PC-3 (cell line): Measurements from ENCODE around the gene EDN2. TPM values are rescaled to one million over a fixed set of nuclear protein-coding genes. Genes with fewer than 3 reads are reported as not detected.

Experiments used
- ATAC-seq: fragments of 200-7000 bp; cut with Tn5 transposase; 2 replicates; pipeline ENCODE4 v1.9.1; 2020; ENCODE audit warnings: mild to moderate bottlenecking, moderate library complexity
- BruUV-seq: library from RNA; stranded (reverse); fragments of 400-500 nt; replicated peaks from 2 replicates; lab custom pipeline; 2021; lab: Mats Ljungman, UMichigan
- CTCF ChIA-PET: fragments of 300-600 bp; sonication (Branson Sonifier 250); formaldehyde crosslinking; loops from one replicate; lab custom pipeline; 2022; ENCODE audit warnings: antibody characterized with exemption; lab: Charles Lee
- POLR2A ChIA-PET: fragments of 300-600 bp; sonication (Branson Sonifier 250); formaldehyde crosslinking; loops from one replicate; lab custom pipeline; 2022; ENCODE audit warnings: antibody characterized with exemption; ENCODE audit not compliant: unreplicated experiment; lab: Charles Lee
- DNase-seq: peaks from one replicate; pipeline ENCODE4 v3.0.0-alpha.2; 2015
- H2AFZ ChIP-seq: fragments of 300-600 bp; sonication (generic); 2 replicates; pipeline ENCODE4 v1.6.0; 2016; ENCODE audit warnings: antibody characterized with exemption, low read length
- H3F3A ChIP-seq: fragments of 300-600 bp; sonication (generic); one replicate; pipeline ENCODE4 v1.6.0; 2017; ENCODE audit warnings: antibody characterized with exemption, low read length, control low read depth, mild to moderate bottlenecking; ENCODE audit not compliant: unreplicated experiment
- H3K27ac ChIP-seq: fragments of 300-600 bp; sonication (generic); 2 replicates; pipeline ENCODE4 v1.5.1; 2016; ENCODE audit warnings: mild to moderate bottlenecking, low read length
- H3K27me3 ChIP-seq: fragments of 300-600 bp; sonication (generic); 2 replicates; pipeline ENCODE4 v1.6.1; 2016; ENCODE audit warnings: low read length, mixed read lengths
- H3K36me3 ChIP-seq: fragments of 300-600 bp; sonication (generic); 2 replicates; pipeline ENCODE4 v1.6.1; 2016; ENCODE audit warnings: low read depth, mixed run types, low read length, mixed read lengths
- H3K4me1 ChIP-seq: fragments of 300-600 bp; sonication (generic); 2 replicates; pipeline ENCODE4 v1.5.1; 2016; ENCODE audit warnings: low read length; ENCODE audit not compliant: insufficient read depth
- H3K4me2 ChIP-seq: fragments of 300-600 bp; sonication (generic); 2 replicates; pipeline ENCODE4 v1.6.0; 2016; ENCODE audit warnings: low read length
- H3K4me3 ChIP-seq: fragments of 300-600 bp; sonication (generic); 2 replicates; pipeline ENCODE4 v1.5.1; 2016; ENCODE audit warnings: mild to moderate bottlenecking, low read length, mixed read lengths
- H3K79me2 ChIP-seq: fragments of 300-600 bp; sonication (generic); 2 replicates; pipeline ENCODE4 v1.6.1; 2017; ENCODE audit warnings: low read length, mixed read lengths
- H3K9ac ChIP-seq: fragments of 300-600 bp; sonication (generic); 2 replicates; pipeline ENCODE4 v1.6.0; 2016; ENCODE audit warnings: mild to moderate bottlenecking, low read length
- H3K9me2 ChIP-seq: fragments of 300-600 bp; sonication (generic); replicated peaks from 2 replicates; pipeline ENCODE4 v1.6.1; 2016; ENCODE audit warnings: mixed run types, low read length, mixed read lengths
- H3K9me3 ChIP-seq: fragments of 300-600 bp; sonication (generic); 2 replicates; pipeline ENCODE4 v1.6.1; 2016; ENCODE audit warnings: low read length, mixed read lengths
- H4K20me1 ChIP-seq: fragments of 300-600 bp; sonication (generic); 2 replicates; pipeline ENCODE4 v1.6.1; 2016; ENCODE audit warnings: low read length, mixed read lengths
- CTCF ChIP-seq: fragments of 300-600 bp; sonication (generic); conservative IDR thresholded peaks from 2 replicates; pipeline ENCODE4 v1.5.1; 2017; ENCODE audit warnings: antibody characterized with exemption, low read depth, mild to moderate bottlenecking, low read length
- EZH2 ChIP-seq: fragments of 300-600 bp; sonication (generic); IDR thresholded peaks from one replicate; pipeline ENCODE4 v1.6.1; 2017; ENCODE audit warnings: antibody characterized with exemption, mild to moderate bottlenecking, low read length; ENCODE audit not compliant: unreplicated experiment
- EZH2phosphoT487 ChIP-seq: fragments of 300-600 bp; sonication (generic); IDR thresholded peaks from 2 replicates; pipeline ENCODE4 v1.6.1; 2018; ENCODE audit warnings: mild to moderate bottlenecking, antibody characterized with exemption, low read length, borderline replicate concordance
- intact Hi-C: fragments of 100-400 bp; cut with micrococcal nuclease; formaldehyde crosslinking; loops from 2 replicates; pipeline ENCODE4 v1.9.0; 2023
- total RNA-seq: library from RNA; depleted of rRNA; stranded (reverse); fragments of >200 nt; gene quantifications from 2 replicates; pipeline ENCODE4 v1.2.3, GENCODE V29; 2014

The EDN2 gene
- total RNA-seq, 1 experiment from 2014 or later, result 0.36 TPM

- H2AFZ ChIP-seq, result no peak overlapping the region
- H3K9me2 ChIP-seq, result no peaks in the 10 kb centered on the region
- no TSS peak for BruUV-seq
- ChIA-PET CTCF (no interaction called here), POLR2A (no interaction called here)
- intact Hi-C loops, result loop anchor here (10.0 kb wide), 1 partner anchor 45 kb away; no protein-coding TSS in a partner anchor
- TF ChIP-seq EZH2phosphoT487 (no peak), EZH2 (no peak), CTCF (no peak)
- DNase-seq (no peak), ATAC-seq (no peak)
- no peak overlapping the region for H3K4me2 ChIP-seq
- H3K79me2 ChIP-seq, result no peaks in the 10 kb centered on the region
- H3K4me3 ChIP-seq, result no peak overlapping the region
- H3K4me1 ChIP-seq, result peaks cover 25% of the 10 kb centered on the region
- no peaks in the 10 kb centered on the region for H4K20me1 ChIP-seq
- H3K9ac ChIP-seq, result no peak overlapping the region
- H3K9me3 ChIP-seq, result no peaks in the 10 kb centered on the region
- no peaks in the 10 kb centered on the region for H3K36me3 ChIP-seq
- no peak overlapping the region for H3K27ac ChIP-seq
- no peaks in the 10 kb centered on the region for H3F3A ChIP-seq
- no peaks in the 10 kb centered on the region for H3K27me3 ChIP-seq
These were observed 4.7 kb downstream of the EDN2 start for GRCh38 chr1:41479808-41480160.

GRCh38 chr1:41479000-41479807 is 5.3 kb downstream of the EDN2 start:
- H3F3A ChIP-seq, result no peaks in the 10 kb centered on the region
- BruUV-seq, result no TSS peak
- H3K79me2 ChIP-seq, result no peaks in the 10 kb centered on the region
- no peak overlapping the region for H3K4me3 ChIP-seq
- no peaks in the 10 kb centered on the region for H3K9me3 ChIP-seq
- POLR2A ChIA-PET, result no interaction called here
- H3K9me2 ChIP-seq, result no peaks in the 10 kb centered on the region
- no peaks in the 10 kb centered on the region for H3K27me3 ChIP-seq
- DNase-seq, result no peak
- H3K36me3 ChIP-seq, result no peaks in the 10 kb centered on the region
- no peak overlapping the region for H3K27ac ChIP-seq
- no peak overlapping the region for H3K4me2 ChIP-seq
- ATAC-seq, result no peak
- CTCF ChIA-PET, result no interaction called here
- no peak overlapping the region for H3K9ac ChIP-seq
- H2AFZ ChIP-seq, result no peak overlapping the region
- H3K4me1 ChIP-seq, result peaks cover 19% of the 10 kb centered on the region
- H4K20me1 ChIP-seq, result no peaks in the 10 kb centered on the region
- intact Hi-C loops, result no loop called here
- TF ChIP-seq EZH2 (no peak), CTCF (no peak), EZH2phosphoT487 (no peak)

- Histone ChIP-seq H3K4me2 (no peak overlapping the region), H3K36me3 (no peaks in the 10 kb centered on the region), H2AFZ (no peak overlapping the region), H3F3A (no peaks in the 10 kb centered on the region), H3K79me2 (no peaks in the 10 kb centered on the region), H3K27ac (no peak overlapping the region), H3K9me2 (no peaks in the 10 kb centered on the region), H3K9ac (no peak overlapping the region), H3K4me3 (no peak overlapping the region), H3K4me1 (peaks cover 13% of the 10 kb centered on the region), H3K9me3 (no peaks in the 10 kb centered on the region), H4K20me1 (no peaks in the 10 kb centered on the region), H3K27me3 (no peaks in the 10 kb centered on the region)
- POLR2A ChIA-PET, result no interaction called here
- no TSS peak for BruUV-seq
- TF ChIP-seq EZH2phosphoT487 (no peak), CTCF (no peak), EZH2 (no peak)
- intact Hi-C loops, result no loop called here
- no peak for ATAC-seq
- DNase-seq, result no peak
- CTCF ChIA-PET, result no interaction called here
These were observed 6.2 kb downstream of the EDN2 start for GRCh38 chr1:41478118-41478748.
